Neural progenitor cell (in vitro differentiated cells): ENCODE measurements around the gene TMPRSS4. TPM values are rescaled to one million over a fixed set of nuclear protein-coding genes. Genes with fewer than 3 reads are reported as not detected.

Source experiments
- DNase-seq: peaks from one replicate; pipeline ENCODE4 v3.0.0-alpha.2; 2016; ENCODE audit warnings: low spot score
- H2AFZ ChIP-seq: fragments of 200-600 bp; sonication (generic); replicated peaks from 2 replicates; pipeline ENCODE4 v1.6.1; 2016; ENCODE audit warnings: antibody characterized with exemption
- H3F3A ChIP-seq: fragments of 200-600 bp; sonication (generic); 2 replicates; pipeline ENCODE4 v1.6.1; 2016; ENCODE audit warnings: antibody characterized with exemption, low read depth
- H3K27ac ChIP-seq: fragments of 200-600 bp; sonication (generic); 2 replicates; pipeline ENCODE4 v1.5.1; 2016; ENCODE audit warnings: mild to moderate bottlenecking
- H3K27me3 ChIP-seq: fragments of 200-600 bp; sonication (generic); 2 replicates; pipeline ENCODE4 v1.6.1; 2016; ENCODE audit warnings: mild to moderate bottlenecking, moderate library complexity
- H3K36me3 ChIP-seq: fragments of 200-600 bp; sonication (generic); 2 replicates; pipeline ENCODE4 v1.5.1; 2016
- H3K4me1 ChIP-seq: fragments of 200-600 bp; sonication (generic); 2 replicates; pipeline ENCODE4 v1.6.1; 2016; ENCODE audit warnings: mixed run types
- H3K4me2 ChIP-seq: fragments of 200-600 bp; sonication (generic); 2 replicates; pipeline ENCODE4 v1.6.1; 2016
- H3K4me3 ChIP-seq: fragments of 200-600 bp; sonication (generic); 2 replicates; pipeline ENCODE4 v1.5.1; 2016
- H3K79me2 ChIP-seq: fragments of 200-600 bp; sonication (generic); 2 replicates; pipeline ENCODE4 v1.6.1; 2016; ENCODE audit warnings: low read depth
- H3K9ac ChIP-seq: fragments of 200-600 bp; sonication (generic); 2 replicates; pipeline ENCODE4 v1.6.1; 2016
- H3K9me3 ChIP-seq: fragments of 200-600 bp; sonication (generic); 2 replicates; pipeline ENCODE4 v1.5.1; 2016; ENCODE audit warnings: low read depth
- H4K20me1 ChIP-seq: fragments of 200-600 bp; sonication (generic); 2 replicates; pipeline ENCODE4 v1.6.1; 2016; ENCODE audit warnings: low read depth
- H3K27ac Mint-ChIP-seq: 3 replicates; pipeline ENCODE4 v1.8.0; 2021; ENCODE audit warnings: mixed read lengths
- H3K27me3 Mint-ChIP-seq: 2 replicates; pipeline ENCODE4 v1.8.0; 2022; ENCODE audit warnings: low read depth, mild to moderate bottlenecking, inconsistent platforms, moderate library complexity, mixed read lengths; ENCODE audit not compliant: insufficient read depth
- H3K36me3 Mint-ChIP-seq: 3 replicates; pipeline ENCODE4 v1.8.0; 2021; ENCODE audit warnings: mixed read lengths
- H3K4me1 Mint-ChIP-seq: 3 replicates; pipeline ENCODE4 v1.8.0; 2021; ENCODE audit warnings: mixed read lengths
- H3K4me3 Mint-ChIP-seq: 3 replicates; pipeline ENCODE4 v1.8.0; 2021; ENCODE audit warnings: mild to moderate bottlenecking, moderate library complexity, mixed read lengths
- H3K9me3 Mint-ChIP-seq: 3 replicates; pipeline ENCODE4 v1.8.0; 2020; ENCODE audit warnings: mixed read lengths
- EZH2 ChIP-seq: fragments of 200-600 bp; sonication (generic); IDR thresholded peaks from 2 replicates; pipeline ENCODE4 v1.6.1; 2017; ENCODE audit warnings: antibody characterized with exemption, mild to moderate bottlenecking, moderate library complexity
- EZH2phosphoT487 ChIP-seq: fragments of 200-600 bp; sonication (generic); IDR thresholded peaks from 2 replicates; pipeline ENCODE4 v1.6.1; 2017; ENCODE audit warnings: antibody characterized with exemption
- total RNA-seq: library from RNA; depleted of rRNA; stranded (reverse); fragments of >200 nt; gene quantifications from 2 replicates; pipeline ENCODE4 v1.2.3, GENCODE V29; 2015; ENCODE audit warnings: low replicate concordance
- TF ChIP-seq, protein P1 (sequence below): fragments of 200-600 bp; sonication (generic); IDR thresholded peaks from 2 replicates; pipeline ENCODE4 v1.5.1; 2017; ENCODE audit warnings: antibody characterized with exemption, mild to moderate bottlenecking

The TMPRSS4 gene
- total RNA-seq, 1 donor from 2014 or later = not detected

DNA sequence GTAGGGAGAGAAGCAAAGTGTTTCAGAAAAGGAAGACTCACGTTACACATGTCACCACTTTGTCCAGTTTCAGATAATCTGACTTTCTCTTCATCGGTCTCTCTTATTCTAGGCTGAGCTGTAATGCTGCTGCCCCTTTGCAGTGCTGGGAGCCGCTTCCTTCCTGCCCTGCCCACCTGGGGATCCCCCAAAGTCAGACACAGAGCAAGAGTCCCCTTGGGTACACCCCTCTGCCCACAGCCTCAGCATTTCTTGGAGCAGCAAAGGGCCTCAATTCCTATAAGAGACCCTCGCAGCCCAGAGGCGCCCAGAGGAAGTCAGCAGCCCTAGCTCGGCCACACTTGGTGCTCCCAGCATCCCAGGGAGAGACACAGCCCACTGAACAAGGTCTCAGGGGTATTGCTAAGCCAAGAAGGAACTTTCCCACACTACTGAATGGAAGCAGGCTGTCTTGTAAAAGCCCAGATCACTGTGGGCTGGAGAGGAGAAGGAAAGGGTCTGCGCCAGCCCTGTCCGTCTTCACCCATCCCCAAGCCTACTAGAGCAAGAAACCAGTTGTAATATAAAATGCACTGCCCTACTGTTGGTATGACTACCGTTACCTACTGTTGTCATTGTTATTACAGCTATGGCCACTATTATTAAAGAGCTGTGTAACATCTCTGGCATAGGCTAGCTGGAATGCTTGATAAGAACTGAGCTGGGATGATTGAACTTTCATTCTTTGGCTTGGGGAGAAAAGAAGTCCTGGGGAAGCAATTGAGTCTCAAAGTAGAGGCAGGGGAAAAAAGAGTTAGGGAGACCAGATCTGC is 41.1 kb downstream of the TMPRSS4 start:
- Histone ChIP-seq H3K36me3 (no peaks in the 10 kb centered on the region), H3K79me2 (no peaks in the 10 kb centered on the region), H3K9ac (no peak overlapping the region), H3K27ac (no peak overlapping the region), H4K20me1 (no peaks in the 10 kb centered on the region), H3K4me1 (no peaks in the 10 kb centered on the region), H3K4me3 (no peak overlapping the region), H2AFZ (peak overlapping the region; percentile 42), H3F3A (no peaks in the 10 kb centered on the region), H3K9me3 (no peaks in the 10 kb centered on the region), H3K27me3 (no peaks in the 10 kb centered on the region), H3K4me2 (no peak overlapping the region)
- H3K4me1 Mint-ChIP-seq = no peaks in the 10 kb centered on the region
- TF ChIP-seq EZH2phosphoT487 = no peak
- TF ChIP-seq, protein P1, sequence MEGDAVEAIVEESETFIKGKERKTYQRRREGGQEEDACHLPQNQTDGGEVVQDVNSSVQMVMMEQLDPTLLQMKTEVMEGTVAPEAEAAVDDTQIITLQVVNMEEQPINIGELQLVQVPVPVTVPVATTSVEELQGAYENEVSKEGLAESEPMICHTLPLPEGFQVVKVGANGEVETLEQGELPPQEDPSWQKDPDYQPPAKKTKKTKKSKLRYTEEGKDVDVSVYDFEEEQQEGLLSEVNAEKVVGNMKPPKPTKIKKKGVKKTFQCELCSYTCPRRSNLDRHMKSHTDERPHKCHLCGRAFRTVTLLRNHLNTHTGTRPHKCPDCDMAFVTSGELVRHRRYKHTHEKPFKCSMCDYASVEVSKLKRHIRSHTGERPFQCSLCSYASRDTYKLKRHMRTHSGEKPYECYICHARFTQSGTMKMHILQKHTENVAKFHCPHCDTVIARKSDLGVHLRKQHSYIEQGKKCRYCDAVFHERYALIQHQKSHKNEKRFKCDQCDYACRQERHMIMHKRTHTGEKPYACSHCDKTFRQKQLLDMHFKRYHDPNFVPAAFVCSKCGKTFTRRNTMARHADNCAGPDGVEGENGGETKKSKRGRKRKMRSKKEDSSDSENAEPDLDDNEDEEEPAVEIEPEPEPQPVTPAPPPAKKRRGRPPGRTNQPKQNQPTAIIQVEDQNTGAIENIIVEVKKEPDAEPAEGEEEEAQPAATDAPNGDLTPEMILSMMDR = no peak
- no peak for TF ChIP-seq EZH2
- H3K4me3 Mint-ChIP-seq = no peak overlapping the region
- no peak overlapping the region for H3K27ac Mint-ChIP-seq
- no peaks in the 10 kb centered on the region for H3K36me3 Mint-ChIP-seq
- H3K9me3 Mint-ChIP-seq = no peaks in the 10 kb centered on the region
- H3K27me3 Mint-ChIP-seq = peaks cover 8% of the 10 kb centered on the region
- DNase-seq = no peak

DNA sequence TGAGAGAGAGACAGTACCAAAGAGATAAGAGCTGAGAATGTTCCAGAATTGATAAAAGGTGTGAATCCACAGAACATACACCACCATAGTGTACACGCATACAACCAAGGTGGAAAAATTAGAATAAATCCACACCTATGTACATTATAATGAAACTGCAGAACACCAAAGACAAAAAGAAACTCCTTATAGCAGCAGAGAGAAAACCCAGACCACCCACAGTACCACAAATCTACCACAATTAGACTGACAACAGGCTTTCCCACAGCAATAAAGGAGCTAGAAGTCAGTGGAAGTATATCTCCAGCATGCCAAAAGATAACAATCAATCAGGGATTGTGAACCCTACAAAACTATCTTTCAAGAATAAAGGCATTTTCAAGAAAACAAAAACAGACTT is 43.9 kb downstream of the TMPRSS4 start:
- TF ChIP-seq EZH2 = no peak
- Histone ChIP-seq H3K9me3 (no peaks in the 10 kb centered on the region), H3F3A (no peaks in the 10 kb centered on the region), H3K27ac (no peak overlapping the region), H3K4me1 (no peaks in the 10 kb centered on the region), H3K79me2 (no peaks in the 10 kb centered on the region), H4K20me1 (no peaks in the 10 kb centered on the region), H3K36me3 (no peaks in the 10 kb centered on the region), H2AFZ (no peak overlapping the region), H3K9ac (no peak overlapping the region), H3K4me2 (no peak overlapping the region), H3K4me3 (no peak overlapping the region), H3K27me3 (no peaks in the 10 kb centered on the region)
- DNase-seq = no peak
- Mint-ChIP-seq H3K4me3 (no peak overlapping the region), H3K36me3 (no peaks in the 10 kb centered on the region), H3K27ac (no peak overlapping the region), H3K27me3 (peaks cover 4% of the 10 kb centered on the region), H3K4me1 (no peaks in the 10 kb centered on the region), H3K9me3 (no peaks in the 10 kb centered on the region)

DNA sequence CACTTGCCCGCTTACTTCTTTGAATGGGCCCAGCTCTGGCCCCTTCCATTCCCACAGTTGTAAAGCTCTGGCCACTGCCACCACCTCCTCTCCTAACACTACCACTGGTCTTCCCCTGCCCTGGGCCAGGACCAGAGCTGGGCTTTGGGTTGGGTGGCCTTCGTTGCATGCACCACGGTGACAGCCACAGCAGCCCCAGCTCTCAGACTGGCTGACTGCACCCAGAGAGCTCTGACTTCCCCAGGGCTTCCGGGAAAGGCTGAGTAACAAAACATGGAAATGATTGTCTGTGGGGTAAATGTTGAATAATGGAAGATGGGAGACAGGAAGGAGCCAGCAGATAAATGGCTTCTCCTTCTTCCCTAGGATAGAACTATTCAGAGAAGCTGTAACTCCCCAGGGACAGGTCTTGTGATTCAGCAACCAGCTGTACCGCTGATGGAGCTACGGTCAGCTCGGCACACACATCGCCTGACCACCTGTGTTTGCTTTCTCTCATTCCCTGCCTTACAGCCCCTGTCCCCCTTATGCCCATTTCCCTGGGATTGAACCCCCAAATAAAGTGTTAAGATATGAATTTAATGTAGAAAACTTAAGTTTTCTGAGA is 48.2 kb downstream of the TMPRSS4 start:
- no peak overlapping the region for H3K27ac Mint-ChIP-seq
- H3K9me3 Mint-ChIP-seq = no peaks in the 10 kb centered on the region
- Histone ChIP-seq H2AFZ (peak overlapping the region; percentile 69), H3K36me3 (no peaks in the 10 kb centered on the region), H4K20me1 (no peaks in the 10 kb centered on the region), H3K27ac (no peak overlapping the region), H3K79me2 (no peaks in the 10 kb centered on the region), H3K4me1 (peaks cover 11% of the 10 kb centered on the region), H3F3A (peaks cover 10% of the 10 kb centered on the region), H3K27me3 (no peaks in the 10 kb centered on the region), H3K9me3 (no peaks in the 10 kb centered on the region), H3K4me2 (no peak overlapping the region), H3K9ac (no peak overlapping the region), H3K4me3 (no peak overlapping the region)
- TF ChIP-seq, protein P1 = no peak
- TF ChIP-seq EZH2phosphoT487 (no peak), EZH2 (no peak)
- H3K27me3 Mint-ChIP-seq = peaks cover 5% of the 10 kb centered on the region
- no peak overlapping the region for H3K4me3 Mint-ChIP-seq
- DNase-seq = no peak
- H3K4me1 Mint-ChIP-seq = no peaks in the 10 kb centered on the region
- H3K36me3 Mint-ChIP-seq = no peaks in the 10 kb centered on the region
